ENCODE measurements around the gene GRIA1.

GRCh38 chr5:153749960-153750359, 259.5 kb downstream of the GRIA1 start:
- TF ChIP-seq EZH2phosphoT487 (IDR thresholded peaks at IDR 0.05; ENCODE audit: low read depth), result no peak
- TF ChIP-seq CTCF (IDR thresholded peaks at IDR 0.05; ENCODE audit: low read depth, low read length), result no peak
